Measurements from ENCODE around the gene RTF2.

The RTF2 gene

DNA sequence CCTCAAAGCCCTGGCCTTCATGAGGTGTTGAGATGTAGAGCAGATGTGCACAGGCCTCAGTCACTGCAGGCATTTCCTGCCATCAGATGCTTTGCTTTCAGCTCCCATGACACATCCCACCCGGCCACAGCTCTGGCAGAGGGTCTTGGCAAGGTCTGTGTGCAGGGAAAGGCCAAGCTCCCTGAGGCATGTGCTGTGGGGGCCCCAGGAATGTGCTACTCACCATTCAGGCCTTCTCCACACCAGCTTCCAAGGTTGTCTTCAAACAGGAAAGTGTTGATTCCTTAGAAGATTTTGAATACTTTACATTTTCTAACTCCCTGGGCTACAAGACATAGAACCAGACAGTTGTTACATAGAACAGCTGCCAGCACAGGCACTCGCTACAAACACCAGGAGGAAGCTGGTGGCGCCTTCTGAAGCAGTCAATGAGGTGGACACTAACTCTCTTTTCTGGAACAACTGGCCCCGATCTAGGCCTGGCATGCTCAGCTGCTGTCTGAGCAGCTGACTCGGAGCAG, 28.6 kb upstream of the RTF2 start:
- DNase-seq, result no peak

DNA sequence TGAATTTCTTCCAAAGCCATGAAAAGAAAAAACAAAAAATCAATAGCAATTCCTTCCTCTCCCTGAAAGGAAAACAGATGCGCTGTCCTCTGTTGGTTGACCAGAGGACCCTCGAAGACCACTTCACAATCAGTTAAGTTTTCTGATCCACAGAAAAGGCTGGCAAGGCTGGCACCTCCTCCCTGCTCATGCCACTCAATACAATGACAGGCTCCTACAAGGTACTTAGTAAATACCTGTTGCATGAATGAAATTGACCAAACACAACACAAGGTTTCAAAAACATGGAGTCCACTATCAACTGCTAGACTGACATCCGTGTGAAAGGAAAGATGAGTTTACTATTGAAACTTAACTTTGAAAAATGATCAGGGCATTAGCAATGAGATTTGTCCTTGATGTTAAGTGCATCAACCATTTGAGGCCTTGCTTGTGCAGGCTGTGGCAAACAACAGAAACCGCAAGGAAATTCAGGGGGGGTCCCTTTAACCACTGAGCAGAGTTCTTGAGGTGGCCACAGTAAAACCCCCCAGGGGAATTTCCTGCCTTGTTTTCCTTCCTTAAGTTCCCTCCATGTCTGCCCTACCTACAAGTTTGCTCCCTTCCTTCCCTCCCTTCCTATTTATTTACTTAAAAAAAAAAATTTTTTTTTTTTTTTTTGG, 27.9 kb upstream of the RTF2 start:
- peak in 1 of 2 experiments; percentile 51 for DNase-seq

DNA sequence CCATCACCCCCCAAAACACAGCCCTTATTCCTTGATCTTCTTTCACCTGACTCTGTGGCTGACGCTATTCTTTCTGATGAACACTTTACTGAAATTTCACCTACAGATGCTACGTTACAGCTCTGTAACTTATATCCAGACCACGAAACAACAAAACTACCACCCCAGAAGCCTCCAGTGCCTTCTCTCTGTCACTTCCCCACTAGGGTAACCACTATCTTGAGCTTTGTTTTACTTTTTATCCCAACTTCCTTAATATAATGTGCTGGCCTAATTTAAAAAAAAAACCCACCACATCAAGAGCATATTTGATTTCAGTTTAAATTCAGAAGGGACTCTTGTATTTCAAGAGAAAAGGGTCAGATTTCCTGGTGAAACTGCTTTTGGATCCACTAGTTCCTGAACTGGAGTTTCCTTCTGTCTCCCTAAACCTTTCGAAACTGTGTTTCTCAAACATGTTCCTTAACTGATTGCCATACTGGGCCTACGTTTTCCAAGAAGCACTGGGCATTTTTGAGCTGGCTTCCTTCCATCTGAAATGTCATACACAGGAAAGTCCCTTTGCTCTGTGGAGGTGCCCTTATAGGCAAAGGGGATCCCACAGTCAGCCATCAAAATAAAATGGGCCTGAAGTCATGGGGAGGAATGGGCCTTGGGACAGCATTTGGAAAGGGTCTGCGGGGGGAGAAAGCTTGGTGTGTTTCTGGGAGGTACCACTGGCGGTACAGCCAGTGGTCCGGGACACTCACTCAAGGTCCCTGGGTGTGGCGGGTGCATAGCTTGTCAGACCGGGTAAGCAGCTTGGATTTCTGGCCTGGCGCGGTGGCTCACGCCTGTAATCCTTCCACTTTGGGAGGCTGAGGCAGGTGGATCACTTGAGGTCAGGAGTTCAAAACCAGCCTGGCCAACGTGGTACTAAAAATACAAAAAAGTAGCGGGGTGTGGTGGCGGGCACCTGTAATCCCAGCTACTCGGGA, 25.8 kb upstream of the RTF2 start:
- no peak for DNase-seq

DNA sequence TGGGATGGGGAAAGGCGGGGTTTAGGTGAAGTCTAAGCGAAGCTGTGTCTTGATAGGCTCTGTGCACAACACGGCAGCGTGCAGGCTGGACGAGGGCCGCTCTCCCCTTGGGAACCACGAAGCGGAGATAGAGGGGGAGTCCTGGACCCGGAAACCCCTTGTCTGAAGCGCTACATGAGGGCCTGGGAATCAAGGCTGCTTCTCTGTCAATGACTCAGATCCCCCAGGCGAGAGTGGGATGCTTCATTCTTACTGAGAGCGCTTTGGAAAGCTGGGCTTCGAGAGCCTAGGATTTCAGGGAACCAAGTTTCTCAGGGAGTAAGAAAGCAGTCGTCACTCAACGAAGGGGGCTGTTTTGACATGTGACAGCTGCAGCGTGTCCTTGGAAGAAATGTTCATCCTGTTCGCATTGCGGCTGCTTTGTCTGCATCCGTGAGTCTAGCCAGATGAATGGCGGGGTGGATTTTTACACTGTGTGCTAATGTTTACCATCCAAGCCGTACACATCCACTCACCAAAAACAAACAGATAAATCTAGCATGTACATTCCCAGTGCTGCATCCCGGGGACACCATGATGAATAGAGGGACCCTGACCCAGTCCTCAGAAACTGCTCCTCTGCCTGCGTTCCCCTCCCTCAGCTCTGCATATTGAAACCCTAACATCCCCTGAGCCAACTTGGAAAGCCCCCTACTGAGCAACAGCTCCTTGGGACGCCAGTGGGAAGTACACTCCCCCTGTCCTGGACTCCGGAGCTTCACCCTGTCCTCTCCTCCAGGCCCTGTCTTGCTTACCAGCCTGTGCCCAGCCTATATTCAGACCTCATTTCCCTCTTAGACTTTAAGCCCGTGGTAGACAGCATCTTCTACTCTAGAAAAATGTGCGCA, 24.5 kb upstream of the RTF2 start:
- no peak for DNase-seq

DNA sequence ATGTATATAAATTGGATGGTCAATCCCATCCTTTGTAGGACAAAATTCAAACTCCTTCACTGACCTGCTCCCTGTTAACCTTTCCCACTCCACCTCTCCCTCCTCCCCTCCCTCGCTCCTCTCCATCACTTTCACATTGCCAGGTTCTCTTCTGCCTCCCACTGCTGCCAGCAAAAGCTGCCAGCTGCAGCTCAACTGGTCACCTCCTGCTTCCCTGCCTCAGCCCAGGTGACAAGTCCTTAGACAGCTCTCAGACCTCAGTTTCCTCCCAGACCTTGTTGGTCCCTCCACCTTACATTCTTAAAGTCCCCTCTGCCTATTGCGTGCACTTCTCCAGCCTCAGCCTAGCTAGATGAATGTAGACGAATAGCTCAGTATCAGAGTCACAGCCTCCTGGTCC, 23.3 kb upstream of the RTF2 start:
- no peak for DNase-seq

DNA sequence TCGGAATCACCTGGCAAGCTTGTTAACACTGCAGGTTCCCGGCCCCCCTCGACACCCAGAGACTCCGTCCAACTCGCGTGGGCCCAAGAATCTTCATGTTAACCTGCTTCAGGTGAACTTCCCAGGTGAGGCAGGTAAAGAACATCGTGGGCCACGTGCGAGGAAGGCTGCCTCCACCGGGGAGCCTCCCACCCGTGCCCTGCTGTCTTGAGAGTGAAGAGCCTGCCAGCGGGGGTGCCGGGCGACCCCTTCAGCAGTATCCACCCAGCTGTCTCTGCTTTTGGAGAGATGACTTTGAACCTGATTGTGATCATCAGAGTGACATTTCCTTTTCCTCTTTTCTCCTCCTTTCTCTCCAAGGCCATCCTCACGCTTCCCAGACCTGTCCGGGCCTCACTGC, 22.9 kb upstream of the RTF2 start:
- no peak for DNase-seq

DNA sequence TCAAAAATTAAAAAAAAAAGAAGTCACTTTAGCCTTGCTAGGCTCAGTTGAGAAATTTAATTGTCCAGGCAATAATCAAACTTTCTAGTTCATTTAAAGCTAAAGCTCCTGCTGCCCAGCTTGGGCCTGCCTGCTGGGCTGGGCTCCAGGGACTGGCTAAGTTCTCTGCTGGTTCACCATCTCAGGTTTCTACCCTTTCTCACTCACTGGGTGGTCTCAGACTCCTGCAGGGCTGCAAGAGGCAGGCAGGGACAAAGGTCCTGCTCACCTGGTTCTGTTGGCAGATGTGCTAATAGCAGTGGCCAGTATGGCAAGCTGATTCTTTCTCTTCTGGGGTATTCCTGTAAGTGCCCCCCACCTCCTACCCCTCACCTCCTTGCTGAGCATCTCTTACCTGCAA, 21.2 kb upstream of the RTF2 start:
- DNase-seq, result no peak

DNA sequence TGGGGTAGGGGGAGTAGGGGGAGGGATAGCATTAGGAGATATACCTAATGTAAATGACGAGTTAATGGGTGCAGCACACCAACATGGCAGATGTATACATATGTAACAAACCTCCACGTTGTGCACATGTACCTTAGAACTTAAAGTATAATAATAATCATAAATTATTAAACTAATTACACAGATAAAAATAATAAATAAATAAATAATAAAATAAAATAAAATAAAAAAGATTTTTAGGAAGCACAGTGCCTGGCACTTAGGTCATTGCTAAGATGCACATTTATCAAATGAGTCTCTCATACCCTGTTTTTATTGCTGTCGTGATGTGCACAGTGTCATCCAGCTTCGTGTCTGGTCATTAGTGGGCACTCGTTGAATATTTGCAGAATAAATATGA, 19.0 kb upstream of the RTF2 start:
- no peak for DNase-seq

DNA sequence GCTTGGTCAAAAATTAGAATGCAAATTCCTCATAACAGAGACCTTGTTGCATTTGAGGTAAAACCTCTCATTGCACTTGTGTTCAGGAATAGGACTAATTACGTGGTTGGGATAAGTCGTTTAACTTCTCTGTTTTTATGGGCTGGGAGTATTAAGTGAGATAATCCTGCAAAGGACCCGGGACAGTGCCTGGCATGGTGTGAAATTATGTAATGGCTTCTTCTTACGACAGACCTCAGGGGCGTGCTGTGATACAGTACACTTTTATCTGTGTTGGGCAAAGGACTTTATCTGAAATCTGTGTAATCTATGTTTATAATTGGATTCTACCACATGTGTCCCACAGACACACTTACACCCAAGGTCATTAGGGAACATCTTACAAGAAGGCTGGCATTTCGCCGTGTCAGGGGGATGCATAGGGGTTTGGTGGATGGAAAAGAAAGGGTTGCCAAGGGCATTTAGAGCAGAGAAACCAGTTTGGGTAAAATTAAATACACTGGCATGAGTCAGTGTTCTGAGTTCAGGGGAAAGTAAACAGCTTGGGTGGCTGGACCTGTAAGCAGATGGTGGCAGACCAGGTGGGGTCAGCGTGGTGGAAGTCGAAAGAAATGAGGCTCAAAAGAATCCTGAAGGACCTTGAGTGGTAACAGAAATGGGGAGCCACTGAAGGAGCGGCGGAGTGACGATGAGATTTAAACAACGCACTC, 17.2 kb upstream of the RTF2 start:
- no peak for DNase-seq

DNA sequence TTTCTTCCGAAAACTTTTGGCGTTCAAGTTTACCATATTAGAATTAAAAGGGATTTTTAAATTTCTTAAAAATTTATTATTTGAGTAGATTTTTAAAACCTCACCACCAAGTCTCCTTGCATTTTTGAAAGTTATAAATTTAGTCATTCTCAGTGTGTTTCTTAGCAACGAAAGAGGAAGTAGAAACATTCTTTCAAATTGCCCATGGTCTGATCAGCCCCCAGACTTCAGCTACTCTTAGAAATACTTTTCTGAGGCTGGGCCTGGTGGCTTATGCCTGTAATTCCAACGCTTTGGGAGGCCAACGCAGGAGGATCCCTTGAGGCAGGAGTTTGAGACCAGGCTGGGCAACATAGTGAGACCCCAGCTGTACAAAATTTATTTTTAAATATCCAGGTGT, 15.1 kb upstream of the RTF2 start:
- DNase-seq, result no peak

DNA sequence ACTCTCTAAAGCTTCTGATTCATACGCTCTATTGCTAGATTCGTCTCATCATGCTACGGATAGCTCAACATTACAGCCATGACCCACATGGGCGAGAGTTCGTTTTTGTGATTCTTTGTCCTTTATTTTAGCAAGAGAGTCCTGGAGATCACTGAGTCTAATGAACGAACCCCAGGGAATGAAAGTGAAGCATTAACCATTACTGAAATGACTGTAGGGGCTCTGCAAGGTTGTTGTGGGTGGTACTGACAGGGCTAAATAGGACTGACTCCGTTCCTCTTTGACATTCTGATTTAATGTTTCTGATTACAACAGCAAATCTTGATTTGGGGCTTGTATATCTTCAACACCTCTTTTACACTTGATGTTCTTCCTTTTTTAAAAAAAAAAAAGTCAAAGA, 13.7 kb upstream of the RTF2 start:
- no peak for DNase-seq

DNA sequence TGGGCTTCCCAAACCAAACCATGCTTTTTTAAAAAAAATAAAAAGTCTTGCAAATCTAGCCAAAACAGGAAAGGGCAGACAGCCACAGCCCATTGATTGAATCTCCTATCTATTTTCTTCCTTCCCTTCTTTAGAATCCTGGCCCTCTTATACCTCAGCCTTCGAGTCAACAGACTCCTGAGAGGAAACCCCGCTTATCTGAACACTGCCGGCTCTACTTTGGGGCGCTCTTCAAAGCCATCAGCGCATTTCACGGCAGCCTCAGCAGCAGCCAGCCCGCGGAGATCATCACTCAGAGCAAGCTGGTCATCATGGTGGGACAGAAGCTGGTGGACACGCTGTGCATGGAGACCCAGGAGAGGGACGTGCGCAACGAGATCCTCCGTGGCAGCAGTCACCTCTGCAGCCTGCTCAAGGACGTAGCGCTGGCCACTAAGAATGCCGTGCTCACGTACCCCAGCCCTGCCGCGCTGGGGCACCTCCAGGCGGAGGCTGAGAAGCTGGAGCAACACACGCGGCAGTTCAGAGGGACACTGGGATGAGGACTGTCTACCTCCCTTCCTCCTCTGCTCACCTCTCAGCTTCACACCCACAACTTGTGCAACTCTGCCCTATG, 10.1 kb upstream of the RTF2 start:
- no peak for DNase-seq

DNA sequence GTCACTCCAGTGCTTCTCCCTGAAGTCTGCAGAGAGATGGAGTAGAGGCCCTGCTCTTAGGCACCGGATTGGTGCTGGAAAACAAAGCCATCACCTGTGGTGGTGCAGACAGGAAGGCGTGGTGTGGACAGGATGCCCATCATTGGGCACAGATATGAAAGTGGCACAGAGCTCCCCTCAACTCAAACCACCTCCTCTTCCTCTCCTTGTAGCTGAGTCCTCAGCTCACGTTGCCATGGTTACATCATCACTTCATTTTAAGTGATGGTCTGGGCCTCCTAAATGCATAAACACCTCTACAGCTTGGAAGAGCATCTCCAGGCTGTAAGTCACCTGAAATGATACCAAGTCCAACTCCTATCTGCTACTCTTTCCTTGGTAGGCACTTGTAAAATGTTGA, 8.0 kb upstream of the RTF2 start:
- DNase-seq, result no peak

DNA sequence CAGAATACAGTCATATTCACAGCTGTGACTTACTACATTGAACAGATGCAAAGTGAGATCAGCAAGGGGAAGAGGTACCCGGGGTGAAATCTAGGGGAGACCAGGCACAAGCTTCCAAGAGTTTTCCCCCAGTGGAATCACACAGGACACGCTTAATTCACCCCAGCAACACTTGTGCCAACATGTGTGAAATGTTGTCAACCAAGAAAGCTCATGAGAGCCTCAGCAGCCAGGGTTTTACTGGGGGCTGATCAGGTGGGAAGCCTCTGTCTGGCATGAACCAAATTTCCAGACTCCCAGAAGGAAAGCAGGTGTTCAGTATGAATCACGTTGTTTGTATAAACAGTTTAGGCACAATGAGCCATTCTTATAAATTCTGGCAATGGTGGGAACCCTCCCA, 6.9 kb upstream of the RTF2 start:
- no peak for DNase-seq

DNA sequence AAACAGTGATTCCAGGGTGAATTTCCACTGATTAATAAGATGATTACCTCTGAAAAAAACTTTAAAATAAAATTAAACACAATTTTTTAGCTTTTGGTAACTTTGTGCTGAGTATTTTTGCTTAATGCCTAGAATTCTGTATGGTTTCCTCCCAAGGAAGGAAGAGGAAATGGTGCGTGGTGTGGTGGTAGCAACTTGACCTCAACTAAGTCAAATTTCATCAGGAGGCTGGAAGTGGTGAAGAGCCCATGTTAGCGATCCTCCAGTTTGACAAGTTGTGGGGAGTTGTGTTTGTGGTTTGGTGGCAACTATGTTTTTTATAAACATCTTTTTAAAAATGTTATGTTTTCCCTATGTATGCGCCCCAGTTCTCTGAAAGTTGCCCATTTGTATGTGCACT, 5.0 kb upstream of the RTF2 start:
- DNase-seq, result no peak

DNA sequence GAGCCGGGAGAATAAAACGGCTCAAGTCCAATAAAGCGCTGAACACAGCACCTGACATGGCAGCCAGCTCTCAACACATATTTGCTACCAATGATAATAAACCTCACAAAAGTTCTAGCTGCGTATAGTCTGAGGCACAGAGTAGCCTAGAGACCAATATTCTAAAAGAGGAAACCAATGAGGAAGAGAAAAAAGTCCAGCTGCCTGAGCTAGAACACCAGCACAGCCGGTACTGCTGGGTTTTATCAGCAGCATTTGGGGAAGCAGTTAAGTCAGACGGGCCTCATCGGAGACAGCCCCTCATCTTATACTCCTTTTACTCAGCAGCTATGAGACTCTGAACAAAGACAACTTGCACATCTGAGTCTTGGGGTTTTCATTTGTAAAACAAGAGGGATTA, 2.4 kb upstream of the RTF2 start:
- no peak for DNase-seq

DNA sequence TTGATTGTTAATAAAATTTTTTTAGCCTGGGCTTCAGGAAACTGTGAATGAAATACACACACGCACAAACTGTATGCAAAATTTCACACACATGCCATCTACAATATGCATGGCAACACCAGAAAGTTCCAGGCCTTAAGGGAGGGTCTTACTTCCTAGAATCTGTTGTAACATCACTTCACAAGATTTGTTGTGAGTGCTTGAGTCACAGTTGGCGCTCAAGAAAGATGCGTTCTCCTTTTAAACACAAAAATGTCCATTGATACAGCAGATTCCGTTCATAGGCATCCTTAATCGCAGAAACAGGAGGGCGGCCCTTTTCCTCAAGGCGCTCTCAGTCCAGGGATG, 485 bp upstream of the RTF2 start:
- DNase-seq, result no peak

DNA sequence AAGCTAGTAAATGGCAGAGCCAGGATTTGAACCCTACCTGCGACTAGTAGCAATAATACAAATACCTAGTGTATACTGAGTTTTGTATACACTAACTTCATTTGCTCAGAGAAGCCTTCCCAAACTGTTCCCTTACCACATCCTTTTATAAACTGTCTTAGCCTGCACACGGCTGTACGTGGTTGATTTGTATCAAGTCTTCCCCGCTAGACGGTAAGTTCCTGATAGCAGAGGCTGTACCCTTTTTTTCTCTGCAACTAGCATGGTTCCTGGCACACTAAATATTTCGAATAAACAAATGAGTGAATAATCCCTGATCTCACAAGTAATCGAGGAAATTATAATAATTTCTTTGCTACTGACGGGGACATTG, 636 bp downstream of the RTF2 start:
- no peak for DNase-seq

DNA sequence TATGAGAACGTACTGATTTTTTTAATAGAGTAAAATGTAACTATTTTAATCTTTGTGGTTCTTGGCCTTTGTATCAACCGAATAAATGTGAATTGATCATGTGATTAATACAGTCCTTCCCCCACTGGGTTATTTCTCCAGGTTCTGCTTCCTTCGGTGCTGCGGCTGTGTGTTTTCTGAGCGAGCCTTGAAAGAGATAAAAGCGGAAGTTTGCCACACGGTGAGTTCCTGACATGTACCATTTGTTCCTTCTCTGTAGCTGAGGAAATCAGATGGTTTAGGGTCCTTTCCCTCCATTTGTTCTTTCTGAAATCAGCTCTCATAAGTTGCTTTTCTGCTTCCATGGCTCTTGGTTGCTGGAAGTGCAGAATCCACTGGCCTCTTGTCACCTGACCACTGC, 15.5 kb downstream of the RTF2 start:
- DNase-seq, result no peak

DNA sequence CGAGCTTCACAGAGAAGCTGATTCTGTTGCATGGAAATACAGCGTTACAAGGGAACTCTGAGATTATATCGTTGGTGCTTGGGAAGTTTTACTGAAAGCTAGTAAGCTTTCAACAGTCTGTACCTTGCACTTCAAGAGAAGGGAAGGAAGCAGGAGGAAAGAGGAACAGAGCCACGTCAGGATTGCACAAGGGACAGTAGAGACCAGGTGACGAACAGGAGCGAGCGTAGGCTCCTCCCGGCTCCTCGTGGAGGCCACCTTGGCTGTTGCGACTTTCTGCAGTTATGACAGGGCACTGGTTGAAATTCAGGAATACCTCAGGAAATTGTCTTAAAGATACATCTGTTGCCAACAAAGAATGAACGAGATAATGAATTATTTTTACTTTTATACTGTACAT, 18.8 kb downstream of the RTF2 start:
- DNase-seq, result no peak

DNA sequence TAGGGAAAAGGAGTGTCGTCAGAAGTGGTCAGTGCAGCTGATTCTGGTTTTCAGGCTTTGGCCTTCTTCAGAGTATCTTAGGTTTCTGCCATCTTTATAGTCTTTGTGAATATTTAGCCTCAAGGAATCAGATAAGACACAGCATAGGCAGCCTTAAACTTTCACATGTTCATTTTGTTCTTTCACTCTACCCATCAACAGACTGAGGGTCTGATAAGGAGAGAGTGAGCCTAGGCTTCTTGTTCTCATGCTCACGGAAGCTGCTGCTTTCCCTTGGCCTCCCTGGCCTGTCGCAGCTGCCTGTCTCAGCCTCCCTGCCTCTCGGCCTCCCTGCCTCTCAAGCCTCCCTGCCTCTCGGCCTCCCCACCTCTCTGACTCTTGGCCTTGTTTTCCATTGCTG, 20.1 kb downstream of the RTF2 start:
- DNase-seq, result no peak

DNA sequence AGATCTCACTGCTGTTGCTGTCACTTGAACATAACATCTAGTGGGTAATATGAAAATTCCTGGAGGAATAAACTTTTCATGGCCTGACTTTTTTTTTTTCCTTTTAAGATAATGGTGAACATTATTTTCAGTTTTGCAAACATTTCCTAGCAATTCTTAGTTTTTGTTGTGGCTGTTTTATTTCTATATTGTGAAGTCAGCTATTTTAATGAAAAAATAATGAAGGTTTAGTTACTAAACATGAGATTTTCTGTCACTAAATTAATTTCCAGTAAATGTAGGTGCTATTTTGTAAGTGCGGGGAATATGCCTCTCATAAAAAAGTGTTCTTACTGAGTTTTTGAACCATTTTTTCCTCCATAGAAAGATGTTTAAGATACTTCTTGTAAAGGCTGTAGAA, 32.7 kb downstream of the RTF2 start:
- no peak for DNase-seq
